H1 (cell line): ENCODE results near the gene TARS2. TPM values are rescaled to one million over a fixed set of nuclear protein-coding genes. Genes with fewer than 3 reads are reported as not detected.

Experiments
- CEBPB ChIP-seq: IDR thresholded peaks from 2 replicates; pipeline ENCODE4 v1.6.1; 2012; ENCODE audit warnings: low read depth, low read length
- E2F6 ChIP-seq: IDR thresholded peaks from 2 replicates; pipeline ENCODE4 v1.6.1; 2012; ENCODE audit warnings: inconsistent platforms
- EZH2 ChIP-seq: fragments of 200-600 bp; sonication (generic); IDR thresholded peaks from 2 replicates; pipeline ENCODE4 v1.7.1; 2012; ENCODE audit warnings: low read depth, mild to moderate bottlenecking, moderate library complexity, low read length, inconsistent platforms; ENCODE audit not compliant: severe bottlenecking
- HDAC2 ChIP-seq, 2 experiments: fragments of 300-600 bp in 1 of 2; sonication (generic) in 1 of 2; IDR thresholded peaks; 2 replicates each; pipeline ENCODE4 v1.6.1; 2011 to 2012; ENCODE audit warnings: low read depth in 2 of 2, low read length in 2 of 2, mild to moderate bottlenecking in 2 of 2, moderate library complexity in 2 of 2, borderline replicate concordance in 1 of 2, inconsistent platforms in 1 of 2
- JUN ChIP-seq: IDR thresholded peaks from 2 replicates; pipeline ENCODE4 v1.6.1; 2011; ENCODE audit warnings: low read depth, mild to moderate bottlenecking, improper control_type of control experiment, low read length
- KDM4A ChIP-seq: IDR thresholded peaks from one replicate; pipeline ENCODE4 v1.7.1; 2012; ENCODE audit warnings: low read depth, mild to moderate bottlenecking, moderate library complexity, low read length, inconsistent platforms; ENCODE audit not compliant: severe bottlenecking
- PHF8 ChIP-seq: fragments of 200-600 bp; sonication (generic); conservative IDR thresholded peaks from 2 replicates; pipeline ENCODE4 v1.7.1; 2012; ENCODE audit warnings: low read depth, mild to moderate bottlenecking, inconsistent platforms, low read length, moderate library complexity
- POU5F1 ChIP-seq: IDR thresholded peaks from 2 replicates; pipeline ENCODE4 v1.6.1; 2011; ENCODE audit warnings: low read depth, mild to moderate bottlenecking, low read length, moderate library complexity
- TAF1 ChIP-seq: IDR thresholded peaks from 2 replicates; pipeline ENCODE4 v1.6.1; 2011; ENCODE audit warnings: mild to moderate bottlenecking, low read depth, low read length
- polyA plus RNA-seq, 7 experiments: library from polyadenylated mRNA; depleted of rRNA in 3 of 7; stranded (reverse) in 5 of 7; unstranded in 2 of 7; fragments of >200 nt in 5 of 7; fragments of 200-250 nt in 2 of 7; gene quantifications; 1 replicate in 5 of 7; 2 replicates in 1 of 7; 4 replicates in 1 of 7; pipeline versions ENCODE4 v1.2.1 to v1.2.3, GENCODE V29; 2011 to 2013; ENCODE audit warnings: missing spikeins in 2 of 7, mixed read lengths in 2 of 7
- total RNA-seq: library from RNA; stranded (reverse); fragmentation: NEBNext Ultra II Directional; extraction: Animal tissue kit (Norgen Biotek cat#: 25700); gene quantifications from 2 replicates; pipeline ENCODE4 v1.2.1, GENCODE V29; 2021
- TF ChIP-seq, protein P1 (sequence below): IDR thresholded peaks from 2 replicates; pipeline ENCODE4 v1.6.1; 2012; ENCODE audit warnings: inconsistent platforms

Gene TARS2
- total and polyA plus RNA-seq, 2 of the 8 experiments (the other 6 are each of a cell fraction or from before 2014, with no cell fraction given): 38.9 to 39.1 TPM

- TF ChIP-seq TAF1 (no peak; the same call in 1 of the 2 replicates), E2F6 (peak; percentile 74), HDAC2 (IDR thresholded peaks at IDR 0.05; ENCODE audit: borderline replicate concordance in 1 of 2, low read depth in 2 of 2, low read length in 2 of 2) (no peak), POU5F1 (no peak), PHF8 (peak; percentile 37; the same call in 1 of the 2 replicates), CEBPB (0 out of 2 replicates have a peak, but pooled peaks have one; percentile 9), EZH2 (peak; percentile 32), KDM4A (peak; percentile 76), JUN (no peak)
- TF ChIP-seq, protein P1, sequence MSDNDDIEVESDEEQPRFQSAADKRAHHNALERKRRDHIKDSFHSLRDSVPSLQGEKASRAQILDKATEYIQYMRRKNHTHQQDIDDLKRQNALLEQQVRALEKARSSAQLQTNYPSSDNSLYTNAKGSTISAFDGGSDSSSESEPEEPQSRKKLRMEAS: peak; percentile 70
- TF ChIP-seq, all 59 proteins: peak for 9
Observed at GRCh38 chr1:150548632-150549495, 61.6 kb downstream of the TARS2 start, which contains the start of gene ADAMTSL4 (continued).
